B cell (primary cell): Measurements from ENCODE around the gene FAM131B. TPM values are rescaled to one million over a fixed set of nuclear protein-coding genes. Genes with fewer than 3 reads are reported as not detected.
A peak's percentile ranks its signal among the peaks of the same experiment; 100 is the strongest.

Experiments used
- ATAC-seq: fragments of 200-7000 bp; cut with Tn5 transposase; one replicate; pipeline ENCODE4 v1.10.0; 2021; ENCODE audit warnings: low read depth, mild to moderate bottlenecking, moderate number of reproducible peaks, moderate library complexity
- CTCF ChIA-PET: fragments of 350-600 bp; sonication (Branson Sonifier 250); formaldehyde crosslinking; loops from one replicate; lab custom pipeline; 2021; ENCODE audit warnings: antibody characterized with exemption, inconsistent platforms; lab: Charles Lee
- POLR2A ChIA-PET: fragments of 350-600 bp; sonication (Branson Sonifier 250); formaldehyde crosslinking; loops from one replicate; lab custom pipeline; 2021; ENCODE audit warnings: antibody characterized with exemption; lab: Charles Lee
- DNase-seq: peaks from one replicate; pipeline ENCODE4 v3.0.0; 2013
- H2AFZ ChIP-seq: 2 replicates; pipeline ENCODE4 v1.6.1; 2012; ENCODE audit warnings: mild to moderate bottlenecking, low read depth, low read length; ENCODE audit not compliant: insufficient read depth, poor library complexity, severe bottlenecking
- H3K27ac ChIP-seq, 2 donors: 1 replicate in 1 of 2; 2 replicates in 1 of 2; pipeline ENCODE4 v1.5.1; 2012 to 2013; ENCODE audit warnings: low read length in 2 of 2, mild to moderate bottlenecking in 2 of 2, moderate library complexity in 1 of 2
- H3K27me3 ChIP-seq, 4 experiments: fragments of 200-600 bp in 1 of 4; sonication (generic) in 1 of 4; replicated peaks in 1 of 4; 1 replicate in 2 of 4; 2 replicates in 2 of 4; pipeline versions ENCODE4 v1.6.1 to v1.7.0; 2013 to 2016; ENCODE audit warnings: low read length in 3 of 4, mild to moderate bottlenecking in 2 of 4, mixed read lengths in 1 of 4, moderate library complexity in 1 of 4; ENCODE audit not compliant: insufficient read depth in 4 of 4, control insufficient read depth in 3 of 4; ENCODE audit errors: control extremely low read depth in 1 of 4
- H3K36me3 ChIP-seq, 2 experiments: replicated peaks in 1 of 2; 1 replicate in 1 of 2; 2 replicates in 1 of 2; pipeline versions ENCODE4 v1.6.1 to v1.7.1; 2013; ENCODE audit warnings: low read length in 1 of 2; ENCODE audit not compliant: insufficient read depth in 2 of 2, control insufficient read depth in 1 of 2; ENCODE audit errors: control extremely low read depth in 1 of 2, extremely low read depth in 1 of 2
- H3K4me1 ChIP-seq, 2 donors: fragments of 200-600 bp in 1 of 2; sonication (generic) in 1 of 2; 1 replicate in 1 of 2; 2 replicates in 1 of 2; pipeline versions ENCODE4 v1.5.1 to v1.6.1; 2013 to 2017; ENCODE audit warnings: low read length in 2 of 2; ENCODE audit not compliant: control insufficient read depth in 2 of 2, insufficient read depth in 2 of 2
- H3K4me2 ChIP-seq: replicated peaks from 2 replicates; pipeline ENCODE3; 2012; ENCODE audit warnings: mild to moderate bottlenecking, low read depth, low read length; ENCODE audit not compliant: poor library complexity, severe bottlenecking
- H3K4me3 ChIP-seq, 5 experiments: fragments of 200-600 bp in 1 of 5; sonication (generic) in 1 of 5; 1 replicate in 3 of 5; 2 replicates in 2 of 5; pipeline versions ENCODE4 v1.5.1 to v1.7.0; 2011 to 2016; ENCODE audit warnings: low read length in 4 of 5, mild to moderate bottlenecking in 4 of 5, low read depth in 2 of 5, control low read depth in 1 of 5, moderate library complexity in 1 of 5; ENCODE audit not compliant: insufficient read depth in 1 of 5; ENCODE audit errors: control extremely low read depth in 1 of 5, extremely low read depth in 1 of 5
- H3K79me2 ChIP-seq: fragments of 200-600 bp; sonication (generic); one replicate; pipeline ENCODE4 v1.6.0; 2016; ENCODE audit warnings: low read length; ENCODE audit not compliant: control insufficient read depth, insufficient read depth
- H3K9ac ChIP-seq: fragments of 200-600 bp; sonication (generic); 2 replicates; pipeline ENCODE4 v1.6.1; 2017; ENCODE audit warnings: mild to moderate bottlenecking, low read length, moderate library complexity
- H3K9me3 ChIP-seq, 3 donors: one replicate each; pipeline versions ENCODE4 v1.6.1 to v1.7.1; 2013; ENCODE audit warnings: low read length in 2 of 3; ENCODE audit not compliant: control insufficient read depth in 2 of 3, insufficient read depth in 1 of 3; ENCODE audit errors: control extremely low read depth in 1 of 3
- H4K20me1 ChIP-seq: 2 replicates; pipeline ENCODE4 v1.6.0; 2012; ENCODE audit warnings: mild to moderate bottlenecking, low read length; ENCODE audit not compliant: insufficient read depth, control insufficient read depth, poor library complexity, severe bottlenecking
- H3K27ac Mint-ChIP-seq: one replicate; pipeline ENCODE4 v1.8.0; 2021; ENCODE audit warnings: mixed read lengths
- H3K27me3 Mint-ChIP-seq: one replicate; pipeline ENCODE4 v1.8.0; 2021; ENCODE audit warnings: mixed read lengths
- H3K4me1 Mint-ChIP-seq: one replicate; pipeline ENCODE4 v1.8.0; 2021; ENCODE audit warnings: mixed read lengths
- H3K4me3 Mint-ChIP-seq: one replicate; pipeline ENCODE4 v1.8.0; 2021; ENCODE audit warnings: mixed read lengths
- H3K9me3 Mint-ChIP-seq: one replicate; pipeline ENCODE4 v1.8.0; 2022; ENCODE audit warnings: mixed read lengths; ENCODE audit not compliant: insufficient read depth
- CTCF ChIP-seq: fragments of 200-600 bp; IDR thresholded peaks from one replicate; pipeline ENCODE4 v1.8.0; 2022; ENCODE audit warnings: antibody characterized with exemption, mild to moderate bottlenecking
- EZH2 ChIP-seq: IDR thresholded peaks from 2 replicates; pipeline ENCODE4 v1.6.1; 2012; ENCODE audit warnings: borderline replicate concordance, low read depth, mild to moderate bottlenecking, moderate library complexity, low read length; ENCODE audit not compliant: insufficient read depth, poor library complexity, severe bottlenecking
- WGBS: methylation state at CpG from one replicate; pipeline ENCODE4 v1.1.5; 2013; ENCODE audit warnings: missing lambda C conversion rate; ENCODE audit not compliant: insufficient coverage; 5-methylcytosine and 5-hydroxymethylcytosine counted together
- intact Hi-C: fragments of 100-400 bp; cut with micrococcal nuclease; formaldehyde crosslinking; loops from one replicate; pipeline ENCODE4 v1.10.0; 2022
- polyA plus RNA-seq: library from polyadenylated mRNA; depleted of rRNA; stranded (reverse); fragments of >200 nt; gene quantifications from 2 replicates; pipeline ENCODE4 v1.2.3, GENCODE V29; 2012
- total RNA-seq, 2 donors: library from RNA; stranded (reverse); fragments of 120-200 nt in 1 of 2; gene quantifications; 1 replicate in 1 of 2; 2 replicates in 1 of 2; pipeline versions ENCODE4 v1.2.3 to v1.2.4, GENCODE V29; 2013 to 2022

Gene FAM131B
- total and polyA plus RNA-seq, 2 donors (not counting 1 experiment from before 2014, with no cell fraction given): 0.05 TPM; not detected in 1

GRCh38 chr7:143346018-143346417, 16.5 kb downstream of the FAM131B start:
- 100% methylated on average over 2 of the region's 4 CpGs for WGBS
- Histone ChIP-seq H2AFZ (no peak overlapping the region), H3K79me2 (no peaks in the 10 kb centered on the region), H3K27me3 (peaks cover 0 to 11% (median 4%) of the 10 kb centered on the region in 4 experiments), H3K27ac (no peak overlapping the region), H3K36me3 (no peaks in the 10 kb centered on the region), H3K4me2 (no peak overlapping the region), H3K4me3 (no peak overlapping the region), H4K20me1 (no peaks in the 10 kb centered on the region), H3K9me3 (no peaks in the 10 kb centered on the region), H3K4me1 (peaks cover 7 to 9% of the 10 kb centered on the region in 2 donors), H3K9ac (no peak overlapping the region)
- ATAC-seq (no peak), DNase-seq (no peak)
- Mint-ChIP-seq H3K9me3 (no peaks in the 10 kb centered on the region), H3K4me3 (no peak overlapping the region), H3K27me3 (peaks cover 40% of the 10 kb centered on the region), H3K4me1 (peaks cover 7% of the 10 kb centered on the region), H3K27ac (no peak overlapping the region)
- ChIA-PET POLR2A (no interaction called here), CTCF (interaction anchor here (1.0 to 3.1 kb wide), 7 partner anchors 8 to 106 kb away, joined by 3 to 15 read pairs (median 4); no protein-coding TSS in a partner anchor)
- TF ChIP-seq CTCF (no peak), EZH2 (no peak)
- intact Hi-C loops: no loop called here

GRCh38 chr7:143345428-143345900, 17.0 kb downstream of the FAM131B start:
- POLR2A ChIA-PET: no interaction called here
- 11% methylated on average over 35 of the region's 35 CpGs for WGBS

More at GRCh38 chr7:143345428-143345900, 17.0 kb downstream of the FAM131B start:
- Histone ChIP-seq H3K36me3 (no peaks in the 10 kb centered on the region), H3K9me3 (no peaks in the 10 kb centered on the region), H3K9ac (no peak overlapping the region), H2AFZ (peak overlapping the region; percentile 57), H3K4me1 (peaks cover 7 to 9% of the 10 kb centered on the region in 2 donors), H3K27me3 (peaks cover 0 to 10% (median 4%) of the 10 kb centered on the region in 4 experiments), H3K4me3 (peak overlapping the region in 3 of 5 experiments; percentile 14 to 27 (median 23)), H3K27ac (no peak overlapping the region), H3K4me2 (peak overlapping the region; percentile 56), H4K20me1 (no peaks in the 10 kb centered on the region), H3K79me2 (no peaks in the 10 kb centered on the region)
- intact Hi-C loops: no loop called here
- Mint-ChIP-seq H3K9me3 (no peaks in the 10 kb centered on the region), H3K27ac (no peak overlapping the region), H3K4me3 (peak overlapping the region; percentile 69), H3K4me1 (peaks cover 7% of the 10 kb centered on the region), H3K27me3 (peaks cover 40% of the 10 kb centered on the region)
- CTCF ChIA-PET: interaction anchor here (1.0 to 3.1 kb wide), 8 partner anchors 9 to 105 kb away, joined by 3 to 15 read pairs (median 4); no protein-coding TSS in a partner anchor
- peak; percentile 55 for DNase-seq
- TF ChIP-seq EZH2 (no peak), CTCF (peak; percentile 63)
- ATAC-seq: peak; percentile 88
